PC-9 (cell line): ENCODE measurements around the gene GMDS. TPM values are rescaled to one million over a fixed set of nuclear protein-coding genes. Genes with fewer than 3 reads are reported as not detected.

Source experiments
- BruUV-seq: library from RNA; stranded (reverse); fragments of 400-500 nt; replicated peaks from 2 replicates; lab custom pipeline; 2021; lab: Mats Ljungman, UMichigan
- CTCF ChIA-PET: fragments of 300-600 bp; sonication (Branson Sonifier 250); formaldehyde crosslinking; loops from one replicate; lab custom pipeline; 2022; ENCODE audit warnings: antibody characterized with exemption; lab: Charles Lee
- POLR2A ChIA-PET: fragments of 300-600 bp; sonication (Branson Sonifier 250); formaldehyde crosslinking; loops from one replicate; lab custom pipeline; 2022; ENCODE audit warnings: antibody characterized with exemption; ENCODE audit not compliant: unreplicated experiment; lab: Charles Lee
- DNase-seq, 2 experiments: peaks; one replicate each; pipeline versions ENCODE4 v3.0.0 to v3.0.0-alpha.2; 2015 to 2022; ENCODE audit warnings: mixed read lengths in 1 of 2
- H2AFZ ChIP-seq: fragments of 200-600 bp; sonication (generic); 2 replicates; pipeline ENCODE4 v1.8.1; 2017; ENCODE audit warnings: antibody characterized with exemption
- H3F3A ChIP-seq: fragments of 200-600 bp; sonication (generic); 2 replicates; pipeline ENCODE4 v1.8.1; 2017; ENCODE audit warnings: antibody characterized with exemption, mild to moderate bottlenecking, low read depth; ENCODE audit not compliant: insufficient read depth
- H3K27ac ChIP-seq: fragments of 200-600 bp; sonication (generic); 2 replicates; pipeline ENCODE4 v1.6.1; 2016; ENCODE audit warnings: mixed run types
- H3K27me3 ChIP-seq: fragments of 200-600 bp; sonication (generic); 2 replicates; pipeline ENCODE4 v1.6.1; 2016; ENCODE audit warnings: low read depth, mixed run types; ENCODE audit not compliant: insufficient read depth
- H3K36me3 ChIP-seq: fragments of 200-600 bp; sonication (generic); 2 replicates; pipeline ENCODE4 v1.6.1; 2016; ENCODE audit warnings: low read depth, mixed run types
- H3K4me1 ChIP-seq: fragments of 200-600 bp; sonication (generic); replicated peaks from 2 replicates; pipeline ENCODE4 v1.6.1; 2016; ENCODE audit warnings: mixed run types; ENCODE audit not compliant: insufficient read depth
- H3K4me2 ChIP-seq: fragments of 200-600 bp; sonication (generic); 2 replicates; pipeline ENCODE4 v1.6.1; 2017; ENCODE audit warnings: mixed run types
- H3K4me3 ChIP-seq: fragments of 200-600 bp; sonication (generic); 2 replicates; pipeline ENCODE4 v1.6.1; 2016; ENCODE audit warnings: mixed run types
- H3K79me2 ChIP-seq: fragments of 200-600 bp; sonication (generic); 2 replicates; pipeline ENCODE4 v1.6.1; 2017; ENCODE audit warnings: low read depth, mixed run types
- H3K9me2 ChIP-seq: fragments of 200-600 bp; sonication (generic); 2 replicates; pipeline ENCODE4 v1.8.1; 2017; ENCODE audit warnings: mild to moderate bottlenecking; ENCODE audit not compliant: insufficient read depth
- H3K9me3 ChIP-seq: fragments of 200-600 bp; sonication (generic); 2 replicates; pipeline ENCODE4 v1.8.1; 2016; ENCODE audit warnings: low read depth; ENCODE audit not compliant: insufficient read depth
- H4K20me1 ChIP-seq: fragments of 200-600 bp; sonication (generic); 2 replicates; pipeline ENCODE4 v1.8.1; 2017; ENCODE audit not compliant: insufficient read depth
- EZH2 ChIP-seq: fragments of 200-600 bp; sonication (generic); IDR thresholded peaks from 2 replicates; pipeline ENCODE4 v1.8.0; 2017; ENCODE audit warnings: antibody characterized with exemption, low read depth
- intact Hi-C: fragments of 100-400 bp; cut with micrococcal nuclease; formaldehyde crosslinking; loops from one replicate; pipeline ENCODE4 v1.10.0; 2022; ENCODE audit not compliant: unreplicated experiment
- total RNA-seq: library from RNA; stranded (reverse); gene quantifications from 2 replicates; pipeline ENCODE4 v1.2.3, GENCODE V29; 2021
- TF ChIP-seq, protein P1 (sequence below): fragments of 200-600 bp; sonication (generic); conservative IDR thresholded peaks from 2 replicates; pipeline ENCODE4 v1.6.1; 2017; ENCODE audit warnings: mixed run types, antibody characterized with exemption, mild to moderate bottlenecking, moderate library complexity

GMDS gene
- total RNA-seq, 1 experiment from 2014 or later = 30.1 TPM

- H2AFZ ChIP-seq = no peak overlapping the region
- ChIA-PET CTCF (no interaction called here), POLR2A (no interaction called here)
- no peaks in the 10 kb centered on the region for H3K9me3 ChIP-seq
- no peak for DNase-seq
- no peaks in the 10 kb centered on the region for H3K36me3 ChIP-seq
- no peaks in the 10 kb centered on the region for H3K4me1 ChIP-seq
- H3K9me2 ChIP-seq = no peaks in the 10 kb centered on the region
- H4K20me1 ChIP-seq = no peaks in the 10 kb centered on the region
- no peak overlapping the region for H3K27ac ChIP-seq
- no peaks in the 10 kb centered on the region for H3K27me3 ChIP-seq
- TF ChIP-seq EZH2 = no peak
- TF ChIP-seq, protein P1, sequence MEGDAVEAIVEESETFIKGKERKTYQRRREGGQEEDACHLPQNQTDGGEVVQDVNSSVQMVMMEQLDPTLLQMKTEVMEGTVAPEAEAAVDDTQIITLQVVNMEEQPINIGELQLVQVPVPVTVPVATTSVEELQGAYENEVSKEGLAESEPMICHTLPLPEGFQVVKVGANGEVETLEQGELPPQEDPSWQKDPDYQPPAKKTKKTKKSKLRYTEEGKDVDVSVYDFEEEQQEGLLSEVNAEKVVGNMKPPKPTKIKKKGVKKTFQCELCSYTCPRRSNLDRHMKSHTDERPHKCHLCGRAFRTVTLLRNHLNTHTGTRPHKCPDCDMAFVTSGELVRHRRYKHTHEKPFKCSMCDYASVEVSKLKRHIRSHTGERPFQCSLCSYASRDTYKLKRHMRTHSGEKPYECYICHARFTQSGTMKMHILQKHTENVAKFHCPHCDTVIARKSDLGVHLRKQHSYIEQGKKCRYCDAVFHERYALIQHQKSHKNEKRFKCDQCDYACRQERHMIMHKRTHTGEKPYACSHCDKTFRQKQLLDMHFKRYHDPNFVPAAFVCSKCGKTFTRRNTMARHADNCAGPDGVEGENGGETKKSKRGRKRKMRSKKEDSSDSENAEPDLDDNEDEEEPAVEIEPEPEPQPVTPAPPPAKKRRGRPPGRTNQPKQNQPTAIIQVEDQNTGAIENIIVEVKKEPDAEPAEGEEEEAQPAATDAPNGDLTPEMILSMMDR = no peak
- 0 out of 2 replicates have a peak, but pooled peaks cover 3% of the 10 kb centered on the region for H3K79me2 ChIP-seq
- no peak overlapping the region for H3K4me3 ChIP-seq
- H3K4me2 ChIP-seq = no peak overlapping the region
- no peaks in the 10 kb centered on the region; the same call in 1 of the 2 replicates for H3F3A ChIP-seq
- BruUV-seq = no TSS peak
- intact Hi-C loops = no loop called here
Observed at GRCh38 chr6:2173203-2173961, 72.0 kb downstream of the GMDS start.

- TF ChIP-seq EZH2 = no peak
- TF ChIP-seq, protein P1 = no peak
- H3K4me2 ChIP-seq = no peak overlapping the region
- H3K4me3 ChIP-seq = no peak overlapping the region
- H3K79me2 ChIP-seq = 0 out of 2 replicates have a peak, but pooled peaks cover 4% of the 10 kb centered on the region
- BruUV-seq = no TSS peak
- H3K36me3 ChIP-seq = no peaks in the 10 kb centered on the region
- no peak for DNase-seq
- no peaks in the 10 kb centered on the region for H3K4me1 ChIP-seq
- no peaks in the 10 kb centered on the region for H3K9me2 ChIP-seq
- ChIA-PET POLR2A (no interaction called here), CTCF (no interaction called here)
- H3K27me3 ChIP-seq = no peaks in the 10 kb centered on the region
- intact Hi-C loops = no loop called here
- no peaks in the 10 kb centered on the region for H3K9me3 ChIP-seq
- H3F3A ChIP-seq = no peaks in the 10 kb centered on the region; the same call in 1 of the 2 replicates
- H3K27ac ChIP-seq = no peak overlapping the region
- no peak overlapping the region for H2AFZ ChIP-seq
- H4K20me1 ChIP-seq = no peaks in the 10 kb centered on the region
Observed at GRCh38 chr6:2171728-2172127, 73.7 kb downstream of the GMDS start.

- 0 out of 2 replicates have a peak, but pooled peaks cover 4% of the 10 kb centered on the region for H3K79me2 ChIP-seq
Observed at GRCh38 chr6:2168480-2168879, 76.9 kb downstream of the GMDS start.

More at GRCh38 chr6:2168480-2168879, 76.9 kb downstream of the GMDS start:
- no peak overlapping the region for H2AFZ ChIP-seq
- POLR2A ChIA-PET = no interaction called here
- H3K4me3 ChIP-seq = no peak overlapping the region
- TF ChIP-seq EZH2 = no peak
- TF ChIP-seq, protein P1 = no peak
- no peak overlapping the region for H3K4me2 ChIP-seq
- no TSS peak for BruUV-seq
- no peaks in the 10 kb centered on the region for H3K4me1 ChIP-seq
- no peak overlapping the region for H3K27ac ChIP-seq
- no peaks in the 10 kb centered on the region for H3K9me3 ChIP-seq
- no peaks in the 10 kb centered on the region for H3K9me2 ChIP-seq
- no peaks in the 10 kb centered on the region for H3K36me3 ChIP-seq
- no peaks in the 10 kb centered on the region; the same call in 1 of the 2 replicates for H3F3A ChIP-seq
- no peaks in the 10 kb centered on the region for H3K27me3 ChIP-seq
- no peaks in the 10 kb centered on the region for H4K20me1 ChIP-seq
- DNase-seq = no peak
- intact Hi-C loops = no loop called here
- CTCF ChIA-PET = no interaction called here
